Common myeloid progenitor, CD34-positive (primary cell): Measurements from ENCODE around the gene MN1.

Experiments
- CTCF ChIA-PET: fragments of 350-600 bp; sonication (Branson Sonifier 250); formaldehyde crosslinking; loops from one replicate; lab custom pipeline; 2021; ENCODE audit warnings: antibody characterized with exemption; lab: Charles Lee
- POLR2A ChIA-PET: fragments of 350-600 bp; sonication (Branson Sonifier 250); formaldehyde crosslinking; loops from one replicate; lab custom pipeline; 2021; ENCODE audit warnings: antibody characterized with exemption; lab: Charles Lee
- DNase-seq, 3 donors: peaks; one replicate each; pipeline versions ENCODE4 v3.0.0 to v3.0.0-alpha.2; 2013
- H3K27ac ChIP-seq, 2 experiments: 1 replicate in 1 of 2; 2 replicates in 1 of 2; pipeline ENCODE4 v1.7.0; 2013; ENCODE audit warnings: inconsistent platforms in 2 of 2, low read length in 2 of 2, mild to moderate bottlenecking in 2 of 2, low read depth in 1 of 2, moderate library complexity in 1 of 2; ENCODE audit not compliant: severe bottlenecking in 2 of 2, insufficient read depth in 1 of 2, poor library complexity in 1 of 2
- H3K27me3 ChIP-seq, 5 experiments: replicated peaks in 2 of 5; 1 replicate in 3 of 5; 2 replicates in 2 of 5; pipeline versions ENCODE4 v1.6.1 to v1.7.0; 2013; ENCODE audit warnings: low read length in 4 of 5, mild to moderate bottlenecking in 2 of 5, moderate library complexity in 2 of 5, inconsistent platforms in 1 of 5; ENCODE audit not compliant: insufficient read depth in 5 of 5, control insufficient read depth in 4 of 5
- H3K36me3 ChIP-seq, 4 experiments: 1 replicate in 2 of 4; 2 replicates in 2 of 4; pipeline versions ENCODE4 v1.6.1 to v1.7.0; 2013; ENCODE audit warnings: low read length in 3 of 4, control low read depth in 1 of 4, mild to moderate bottlenecking in 1 of 4; ENCODE audit not compliant: control insufficient read depth in 4 of 4, insufficient read depth in 4 of 4
- H3K4me1 ChIP-seq, 4 experiments: 1 replicate in 3 of 4; 2 replicates in 1 of 4; pipeline versions ENCODE4 v1.6.1 to v1.7.1; 2013; ENCODE audit warnings: low read length in 3 of 4, mild to moderate bottlenecking in 3 of 4, control low read depth in 1 of 4, inconsistent platforms in 1 of 4, moderate library complexity in 1 of 4; ENCODE audit not compliant: control insufficient read depth in 4 of 4, insufficient read depth in 4 of 4; ENCODE audit errors: control extremely low read depth in 1 of 4
- H3K4me3 ChIP-seq, 7 experiments: 1 replicate in 4 of 7; 2 replicates in 3 of 7; pipeline versions ENCODE4 v1.5.1 to v1.7.0; 2013; ENCODE audit warnings: mild to moderate bottlenecking in 7 of 7, low read length in 6 of 7, moderate library complexity in 6 of 7, inconsistent platforms in 2 of 7, low read depth in 2 of 7, control low read depth in 1 of 7; ENCODE audit not compliant: insufficient read depth in 4 of 7, control insufficient read depth in 1 of 7; ENCODE audit errors: extremely low read depth in 1 of 7
- H3K9me3 ChIP-seq, 5 experiments: 1 replicate in 4 of 5; 2 replicates in 1 of 5; pipeline versions ENCODE4 v1.6.1 to v1.7.1; 2013; ENCODE audit warnings: low read length in 4 of 5, mild to moderate bottlenecking in 2 of 5, inconsistent platforms in 1 of 5, low read depth in 1 of 5, moderate library complexity in 1 of 5; ENCODE audit not compliant: control insufficient read depth in 4 of 5, insufficient read depth in 2 of 5; ENCODE audit errors: control extremely low read depth in 1 of 5
- WGBS: methylation state at CpG from one replicate; pipeline ENCODE4 v1.1.5; 2013; ENCODE audit not compliant: insufficient coverage; 5-methylcytosine and 5-hydroxymethylcytosine counted together

MN1 gene

DNA sequence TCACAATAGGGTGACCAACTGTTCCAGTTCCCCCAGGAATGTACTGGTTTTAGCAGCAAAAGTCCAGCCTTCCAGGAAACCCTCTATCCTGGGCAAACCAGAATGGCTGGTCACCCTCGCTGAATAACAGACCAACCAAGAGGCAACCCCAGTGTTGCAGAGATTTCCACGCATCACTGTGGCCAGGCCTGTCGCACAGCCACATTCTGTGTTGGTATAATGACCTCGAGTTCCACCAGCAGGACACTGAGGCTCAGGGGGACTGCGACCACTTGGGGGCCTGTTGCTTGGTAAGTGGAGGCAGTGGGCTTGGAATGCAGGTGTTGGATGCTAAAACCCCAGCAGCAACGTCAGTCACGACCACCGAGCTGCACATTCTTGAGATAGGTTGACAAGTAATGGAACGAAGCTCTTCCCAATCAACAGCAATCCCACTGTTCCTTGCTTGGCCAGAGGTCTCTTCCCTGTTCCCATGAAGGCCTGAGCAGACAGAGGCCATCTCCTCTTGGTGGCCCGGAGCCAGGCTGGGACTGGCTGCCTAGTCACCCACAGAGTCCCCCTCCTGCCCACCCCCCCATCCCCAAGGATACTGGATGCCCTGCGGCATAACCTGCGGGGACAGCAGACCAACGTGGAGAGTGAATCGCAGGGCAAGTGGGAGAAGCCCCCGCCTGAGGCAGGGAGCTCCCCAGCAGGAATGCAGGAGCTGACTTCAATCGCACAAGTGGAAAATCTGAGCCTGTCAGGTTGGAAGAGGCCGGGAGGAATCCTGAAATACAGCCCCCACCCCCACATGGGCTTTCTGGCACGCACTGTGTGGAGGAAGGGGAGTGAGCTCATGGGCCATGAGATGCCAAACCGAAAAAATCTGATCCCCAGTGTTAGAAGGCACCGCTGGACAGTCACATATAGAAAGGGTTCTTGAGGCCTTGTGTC, 43.4 kb upstream of the MN1 start:
- peaks cover 0 to 6% (median 6%) of the 10 kb centered on the region in 4 experiments for H3K4me1 ChIP-seq
- peaks cover 0 to 24% (median 15%) of the 10 kb centered on the region in 4 experiments for H3K36me3 ChIP-seq
- no peaks in the 10 kb centered on the region for H3K27me3 ChIP-seq
- no peaks in the 10 kb centered on the region for H3K9me3 ChIP-seq
- no peak for DNase-seq
- H3K4me3 ChIP-seq, result no peak overlapping the region
- ChIA-PET CTCF (no interaction called here), POLR2A (no interaction called here)
- no peak overlapping the region for H3K27ac ChIP-seq
- 94% methylated on average over 14 of the region's 20 CpGs for WGBS

- peaks cover 0 to 18% (median 13%) of the 10 kb centered on the region in 4 experiments for H3K36me3 ChIP-seq
- ChIA-PET POLR2A (no interaction called here), CTCF (no interaction called here)
- no peak overlapping the region for H3K4me3 ChIP-seq
- H3K27ac ChIP-seq, result no peak overlapping the region
- H3K27me3 ChIP-seq, result no peaks in the 10 kb centered on the region
- DNase-seq, result no peak
- no peaks in the 10 kb centered on the region for H3K4me1 ChIP-seq
- H3K9me3 ChIP-seq, result no peaks in the 10 kb centered on the region
- WGBS, result 97% methylated on average over 3 of the region's 6 CpGs
Observed at GRCh38 chr22:27844256-27844655, 42.7 kb upstream of the MN1 start.

DNA sequence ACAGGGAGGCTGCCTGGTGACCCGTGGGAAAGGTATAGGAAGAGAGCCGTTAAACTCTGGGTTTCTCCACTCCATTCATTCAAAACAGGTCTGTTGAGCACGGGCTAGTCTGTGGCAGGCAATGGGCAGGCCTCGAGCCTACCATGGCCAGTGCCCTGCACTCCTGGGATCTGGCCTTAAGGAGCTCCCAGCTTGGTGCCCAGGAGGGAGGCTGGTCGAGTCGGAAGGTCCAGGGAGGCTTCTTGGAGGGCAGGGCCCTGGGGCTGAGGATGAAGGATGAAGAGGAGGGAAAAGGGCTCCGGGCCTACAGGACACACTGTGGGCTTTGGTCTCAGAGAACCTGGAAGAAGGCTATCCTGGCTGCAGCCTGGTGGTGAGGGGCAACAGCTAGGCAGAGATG, 41.9 kb upstream of the MN1 start:
- peaks cover 0 to 13% (median 10%) of the 10 kb centered on the region in 4 experiments for H3K36me3 ChIP-seq
- H3K9me3 ChIP-seq, result no peaks in the 10 kb centered on the region
- H3K27me3 ChIP-seq, result no peaks in the 10 kb centered on the region
- ChIA-PET CTCF (no interaction called here), POLR2A (no interaction called here)
- WGBS, result 90% methylated on average over 4 of the region's 7 CpGs
- no peak overlapping the region for H3K4me3 ChIP-seq
- H3K4me1 ChIP-seq, result no peaks in the 10 kb centered on the region
- H3K27ac ChIP-seq, result no peak overlapping the region
- DNase-seq, result no peak

- DNase-seq, result no peak
- ChIA-PET POLR2A (no interaction called here), CTCF (no interaction called here)
- H3K36me3 ChIP-seq, result peaks cover 0 to 9% (median 8%) of the 10 kb centered on the region in 4 experiments
- no peak overlapping the region for H3K27ac ChIP-seq
- no peaks in the 10 kb centered on the region for H3K27me3 ChIP-seq
- H3K9me3 ChIP-seq, result peaks cover 0 to 3% (median 0%) of the 10 kb centered on the region in 5 experiments
- no peak overlapping the region for H3K4me3 ChIP-seq
- H3K4me1 ChIP-seq, result no peaks in the 10 kb centered on the region
- over 99% methylated on average over 13 of the region's 15 CpGs for WGBS
Observed at GRCh38 chr22:27842669-27843431, 41.3 kb upstream of the MN1 start.

DNA sequence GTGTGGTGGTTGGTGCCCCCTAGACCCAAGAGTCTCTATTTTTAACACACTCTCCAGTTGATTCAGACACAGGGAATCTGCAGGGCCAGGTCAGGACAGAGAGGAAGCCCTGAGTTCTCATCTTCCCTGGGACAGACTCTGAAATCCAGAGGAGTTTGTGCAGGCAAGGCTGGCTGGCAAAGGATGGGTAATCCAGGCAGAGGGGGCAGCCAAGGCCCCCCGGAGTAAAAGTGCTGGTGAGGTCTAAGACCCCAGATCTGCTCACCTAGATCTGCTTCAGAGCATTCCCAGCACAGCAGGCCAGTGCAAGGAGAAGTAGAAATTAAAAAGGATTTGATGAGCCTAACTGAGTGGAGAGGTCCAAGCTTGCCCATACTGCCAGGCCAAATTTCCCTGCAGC, 40.6 kb upstream of the MN1 start:
- ChIA-PET CTCF (no interaction called here), POLR2A (no interaction called here)
- Histone ChIP-seq H3K36me3 (peaks cover 0 to 7% (median 6%) of the 10 kb centered on the region in 4 experiments), H3K4me1 (no peaks in the 10 kb centered on the region), H3K9me3 (peaks cover 0 to 3% (median 0%) of the 10 kb centered on the region in 5 experiments), H3K4me3 (no peak overlapping the region), H3K27ac (no peak overlapping the region), H3K27me3 (no peaks in the 10 kb centered on the region)
- WGBS, result 100% methylated on average over 1 of the region's 1 CpG
- no peak for DNase-seq

- Histone ChIP-seq H3K36me3 (peaks cover 0 to 5% (median 0%) of the 10 kb centered on the region in 4 experiments), H3K27ac (no peak overlapping the region), H3K9me3 (peaks cover 0 to 3% (median 0%) of the 10 kb centered on the region in 5 experiments), H3K27me3 (no peaks in the 10 kb centered on the region), H3K4me3 (no peak overlapping the region), H3K4me1 (peaks cover 0 to 5% (median 2%) of the 10 kb centered on the region in 4 experiments)
- ChIA-PET CTCF (no interaction called here), POLR2A (no interaction called here)
- 100% methylated on average over 7 of the region's 7 CpGs for WGBS
- DNase-seq, result no peak
Observed at GRCh38 chr22:27840436-27840835, 38.9 kb upstream of the MN1 start.
